ENCODE results near the gene ALDH2.
"Not testable (repeated sequence)": the region's sequence is repeated elsewhere in the genome, so short reads cannot be mapped to it uniquely, and the experiment has no call there.

The ALDH2 gene

DNA sequence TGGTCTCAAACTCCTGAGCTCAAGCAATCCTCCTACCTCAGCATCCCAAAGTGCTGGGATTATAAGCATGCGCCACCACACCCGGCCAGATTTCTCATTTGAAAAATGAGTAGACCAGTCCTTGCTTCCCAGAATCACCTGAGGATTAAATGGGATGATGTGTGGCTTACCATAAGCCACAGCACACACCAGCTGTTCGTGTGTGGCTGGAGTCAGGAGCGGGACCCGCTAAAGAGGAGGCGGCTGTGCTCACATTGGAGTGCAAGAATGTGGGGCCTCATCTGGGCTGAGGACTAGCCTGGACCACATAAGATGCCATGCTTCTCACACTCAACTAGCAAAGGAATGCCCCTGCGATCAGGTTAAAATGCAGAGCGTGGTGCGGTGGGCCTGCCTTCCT is 6.7 kb upstream of the ALDH2 start:
- no peak for DNase-seq

DNA sequence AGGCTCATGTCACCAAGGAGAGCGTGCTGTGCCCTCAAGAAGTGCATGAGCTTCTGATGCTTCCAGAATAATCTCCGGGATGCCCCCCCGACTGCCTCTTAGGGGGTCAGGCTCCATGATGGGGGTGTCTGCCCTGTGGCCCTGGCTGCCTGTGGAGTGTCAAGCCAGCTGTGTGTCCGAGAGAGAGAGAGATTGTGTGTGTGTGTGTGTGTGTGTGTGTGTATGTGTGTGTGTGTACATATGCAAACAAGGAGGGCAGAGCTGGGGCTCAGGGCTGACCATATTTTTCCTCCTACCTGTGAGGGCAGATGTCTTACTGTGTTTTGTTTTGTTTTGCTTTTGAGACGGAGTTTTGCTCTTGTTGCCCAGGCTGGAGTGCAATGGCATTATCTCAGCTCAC is 5.6 kb upstream of the ALDH2 start:
- no peak for DNase-seq

- DNase-seq, result no peak
These were observed 5.0 kb upstream of the ALDH2 start for GRCh38 chr12:111761706-111762105.

GRCh38 chr12:111763552-111763951 is 3.2 kb upstream of the ALDH2 start:
- DNase-seq, result not testable (repeated sequence)

GRCh38 chr12:111764120-111764821 is 2.5 kb upstream of the ALDH2 start:
- no peak for DNase-seq

DNA sequence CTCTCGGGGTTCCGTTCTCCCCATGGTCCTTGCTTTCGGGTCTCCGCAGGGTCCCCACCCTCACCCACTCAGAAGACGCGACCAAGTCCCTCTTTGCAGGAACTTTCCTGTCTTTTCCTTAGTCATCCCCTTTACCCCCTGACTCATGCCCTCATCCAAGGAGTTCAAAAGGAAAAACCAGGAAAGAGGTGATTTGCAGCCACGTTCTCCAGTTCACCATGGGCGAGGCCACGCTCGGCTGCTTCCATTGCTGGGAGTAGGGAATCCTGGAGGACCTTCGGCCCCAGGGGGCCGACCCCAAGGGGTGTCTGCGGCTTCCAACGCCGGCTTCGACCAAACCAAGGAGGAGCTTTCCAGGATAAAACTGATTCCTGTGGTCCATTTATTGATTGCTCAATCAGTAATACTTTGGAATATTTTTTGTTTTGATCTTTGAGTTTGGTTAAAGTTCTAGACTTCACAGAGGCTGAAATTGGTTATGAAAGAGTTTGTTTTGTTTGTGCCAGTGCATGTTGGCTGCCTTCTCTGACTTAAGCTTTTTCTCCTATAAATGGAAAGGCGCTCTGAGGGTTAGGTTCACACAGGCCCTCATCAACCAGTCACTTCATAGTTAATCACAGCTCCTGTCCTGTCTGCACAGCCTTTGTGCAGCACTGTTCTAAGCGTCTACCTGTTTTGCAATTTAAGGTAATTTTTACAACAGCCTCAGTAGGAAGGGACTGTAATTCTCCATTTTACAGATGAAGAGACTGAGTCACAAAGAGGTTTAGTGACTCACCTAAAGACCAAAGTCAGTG is 827 bp downstream of the ALDH2 start:
- DNase-seq, result no peak

DNA sequence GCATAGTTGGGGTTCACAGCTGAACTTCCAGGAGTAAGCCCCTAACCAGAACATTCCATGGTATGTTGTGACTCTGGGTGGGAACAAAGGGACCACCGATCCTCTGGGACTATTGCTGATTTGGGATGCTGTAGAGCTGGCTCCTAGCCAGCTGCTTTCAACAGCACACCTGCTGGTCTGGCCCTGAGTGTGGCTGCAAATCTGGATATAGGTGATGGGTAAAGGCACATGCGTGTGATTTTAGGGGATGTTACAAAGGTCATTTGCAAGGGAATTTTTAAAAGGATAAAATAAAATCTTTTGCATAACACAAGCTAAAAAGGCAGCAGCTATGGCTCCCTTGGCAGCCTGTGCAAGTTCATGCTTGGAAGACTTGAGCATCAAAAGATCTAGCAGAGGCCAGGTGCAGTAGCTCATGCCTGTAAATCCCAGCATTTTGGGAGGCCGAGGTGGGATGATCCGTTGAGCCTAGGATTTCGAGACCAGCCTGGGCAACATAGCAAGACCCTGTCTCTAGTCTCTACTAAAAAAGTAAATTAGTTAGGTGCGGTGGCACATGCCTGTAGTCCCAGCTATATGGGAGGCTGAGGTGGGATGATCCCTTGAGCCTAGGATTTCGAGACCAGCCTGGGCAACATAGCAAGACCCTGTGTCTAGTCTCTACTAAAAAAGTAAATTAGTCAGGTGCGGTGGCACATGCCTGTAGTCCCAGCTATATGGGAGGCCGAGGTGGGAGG is 1.6 kb downstream of the ALDH2 start:
- DNase-seq, result no peak

- no peak for DNase-seq
These were observed 2.9 kb downstream of the ALDH2 start for GRCh38 chr12:111769599-111769998.

DNA sequence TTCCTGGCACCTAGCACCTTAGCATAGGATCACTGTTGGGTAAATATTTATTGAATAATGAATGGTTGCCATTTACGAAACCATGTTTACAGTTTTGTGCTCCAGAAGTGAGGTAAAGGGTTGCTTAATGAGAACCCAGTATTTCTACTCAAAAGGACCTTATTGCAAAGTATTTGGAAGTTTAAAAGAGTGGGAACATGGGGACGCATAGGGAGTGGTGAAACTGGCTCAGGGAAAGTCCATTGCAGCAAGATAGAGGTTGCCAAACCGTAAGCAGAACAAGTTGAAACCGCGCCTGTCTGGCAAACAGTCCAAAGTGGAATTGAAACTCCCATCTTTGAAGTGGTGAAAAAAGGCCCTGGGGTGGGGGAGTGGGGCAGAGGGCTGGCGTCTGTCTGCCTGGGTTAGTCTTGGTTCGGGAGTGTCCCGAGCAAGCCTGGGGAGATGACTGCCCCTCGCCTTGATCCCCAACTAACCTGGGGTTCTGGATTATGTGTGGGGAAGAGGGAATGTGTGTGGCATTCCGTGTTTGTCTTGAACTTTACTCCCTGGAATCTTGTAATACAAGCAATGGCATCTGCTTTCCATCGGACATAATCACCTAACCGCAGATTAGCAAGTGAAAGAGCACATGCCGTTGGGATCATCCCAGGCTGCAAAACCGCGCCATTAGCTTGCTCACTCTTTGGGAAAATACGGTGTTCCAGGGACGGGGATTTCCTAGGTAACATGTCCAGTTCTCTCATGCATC is 7.2 kb downstream of the ALDH2 start:
- DNase-seq, result no peak

GRCh38 chr12:111775205-111776193 is 8.8 kb downstream of the ALDH2 start:
- DNase-seq, result peak; percentile 37

DNA sequence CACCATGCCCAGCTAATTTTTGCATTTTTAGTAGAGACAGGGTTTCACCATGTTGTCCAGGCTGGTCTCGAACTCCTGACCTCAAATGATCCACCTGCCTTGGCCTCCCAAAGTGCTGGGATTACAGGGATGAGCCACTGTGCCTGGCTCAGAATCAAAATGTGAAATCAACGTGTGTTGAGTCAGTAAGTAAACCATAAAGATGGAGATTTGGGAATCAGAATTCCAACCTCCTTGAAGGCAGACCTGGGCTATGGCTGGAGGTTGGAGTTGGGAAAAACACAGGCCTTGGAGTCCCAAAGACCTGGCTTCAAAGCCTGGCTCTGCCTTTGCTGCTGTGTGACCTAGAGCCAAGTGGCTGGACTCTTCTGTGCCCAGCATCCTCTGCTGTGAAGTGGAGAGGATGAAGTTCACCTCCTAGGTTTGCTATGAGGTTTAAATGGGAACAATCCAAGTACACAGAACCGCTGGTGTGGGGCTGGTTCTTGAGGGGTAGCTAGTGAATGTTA is 10.2 kb downstream of the ALDH2 start:
- no peak for DNase-seq

DNA sequence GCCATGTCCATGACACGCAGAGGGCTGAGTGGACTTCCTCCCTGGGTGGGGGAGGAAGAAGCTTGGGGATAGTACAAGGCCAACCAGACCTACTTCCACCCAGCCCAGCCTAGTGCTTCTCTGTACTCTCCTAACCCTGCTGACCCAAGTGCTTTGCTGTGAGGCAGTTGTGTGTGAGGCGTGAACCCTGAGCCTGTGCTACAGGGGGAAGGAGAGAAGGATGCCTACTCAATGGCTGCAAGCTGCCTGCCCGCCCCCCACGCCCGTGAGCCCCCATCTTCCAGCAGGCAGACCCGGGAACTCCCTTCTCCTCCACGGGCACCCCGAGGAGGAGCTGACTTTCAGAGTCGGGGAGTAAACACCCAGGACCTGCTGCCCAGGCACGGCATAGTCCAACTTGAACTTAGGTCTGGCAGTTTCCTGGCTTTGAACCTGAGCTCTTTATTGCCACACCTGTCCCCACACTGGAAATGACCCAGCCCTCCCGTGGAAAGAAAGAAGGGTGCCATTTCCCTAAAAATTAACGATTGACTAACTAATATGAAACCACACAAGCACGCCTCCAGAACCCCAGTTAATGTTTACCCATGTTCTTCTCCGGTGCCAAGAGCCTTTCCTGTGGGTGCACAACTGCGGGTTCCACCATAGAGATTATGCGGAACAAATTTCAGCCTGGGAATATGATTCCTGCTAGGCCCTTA is 10.8 kb downstream of the ALDH2 start:
- no peak for DNase-seq

- no peak for DNase-seq
These were observed 13.4 kb downstream of the ALDH2 start for GRCh38 chr12:111780166-111780565.

DNA sequence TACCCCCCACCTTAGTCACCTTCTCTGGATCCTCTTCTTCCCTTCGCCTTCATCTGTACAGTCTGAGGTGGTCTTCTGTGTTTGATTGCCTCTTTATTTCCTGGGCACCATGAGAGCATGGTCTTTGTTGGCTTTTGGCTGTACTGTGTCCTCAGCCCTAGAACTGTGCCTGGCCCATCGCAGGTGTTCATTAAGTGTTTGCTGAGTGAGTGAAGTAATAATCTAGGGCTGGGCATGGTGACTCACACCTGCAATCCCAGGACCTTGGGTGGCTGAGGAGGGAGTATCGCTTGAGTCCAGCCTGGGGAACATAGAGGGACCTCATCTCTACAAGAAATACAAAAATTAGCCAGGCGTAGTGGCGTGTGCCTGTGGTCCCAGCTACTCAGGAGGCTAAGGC is 13.9 kb downstream of the ALDH2 start:
- DNase-seq, result no peak

DNA sequence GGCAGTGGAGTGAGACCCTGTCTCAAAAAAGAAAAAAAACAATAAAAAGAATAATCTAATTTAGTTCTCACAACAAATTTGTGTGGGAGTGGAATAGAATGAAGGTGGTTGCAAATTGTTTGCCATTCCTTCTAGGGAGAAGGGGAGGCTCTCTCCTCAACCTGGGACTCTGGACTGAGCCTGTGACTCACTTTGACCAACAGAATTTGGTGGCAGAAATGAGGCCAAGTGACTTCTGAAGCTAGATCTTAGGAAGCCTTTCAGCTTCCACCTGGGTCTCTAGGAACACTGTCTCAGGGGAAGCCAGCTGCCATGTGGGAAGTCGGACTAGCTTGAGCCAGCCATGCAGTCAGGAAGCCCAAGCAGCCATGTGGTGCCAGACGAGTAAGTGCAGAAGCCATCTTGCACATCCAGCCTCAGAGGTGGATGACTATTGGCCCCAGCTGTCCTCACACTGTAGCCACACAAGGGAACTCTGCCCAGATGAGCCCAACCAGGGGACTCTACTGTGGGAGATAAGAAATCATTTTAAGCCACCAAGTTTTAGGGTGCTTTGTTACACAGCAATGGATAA is 14.4 kb downstream of the ALDH2 start:
- no peak for DNase-seq

GRCh38 chr12:111783046-111783445 is 16.3 kb downstream of the ALDH2 start:
- DNase-seq, result no peak

GRCh38 chr12:111784953-111785352 is 18.2 kb downstream of the ALDH2 start:
- no peak for DNase-seq

GRCh38 chr12:111785651-111786050 is 18.9 kb downstream of the ALDH2 start:
- no peak for DNase-seq

DNA sequence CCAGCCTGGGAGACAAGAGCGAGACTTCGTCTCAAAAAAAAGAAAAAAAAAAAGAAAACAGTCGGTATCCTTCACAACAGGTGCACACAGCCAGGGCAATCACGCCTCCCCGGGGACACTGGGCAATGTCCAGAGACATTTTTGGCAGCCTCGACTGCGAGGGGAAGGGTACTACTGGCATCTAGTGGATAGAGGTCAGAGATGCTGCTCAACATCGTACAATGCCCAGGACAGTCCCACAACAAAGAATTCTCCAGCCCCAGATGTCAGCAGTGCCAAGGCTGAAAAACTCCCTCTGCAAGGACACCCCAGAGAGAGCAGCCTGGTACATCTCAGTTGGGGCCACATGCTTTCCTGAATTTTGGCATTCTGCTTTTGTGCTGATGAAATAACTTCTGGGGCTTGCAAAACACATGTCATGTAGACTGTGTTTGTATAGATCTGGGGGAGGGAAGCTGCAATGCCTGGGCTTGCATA is 21.5 kb downstream of the ALDH2 start:
- DNase-seq, result no peak

DNA sequence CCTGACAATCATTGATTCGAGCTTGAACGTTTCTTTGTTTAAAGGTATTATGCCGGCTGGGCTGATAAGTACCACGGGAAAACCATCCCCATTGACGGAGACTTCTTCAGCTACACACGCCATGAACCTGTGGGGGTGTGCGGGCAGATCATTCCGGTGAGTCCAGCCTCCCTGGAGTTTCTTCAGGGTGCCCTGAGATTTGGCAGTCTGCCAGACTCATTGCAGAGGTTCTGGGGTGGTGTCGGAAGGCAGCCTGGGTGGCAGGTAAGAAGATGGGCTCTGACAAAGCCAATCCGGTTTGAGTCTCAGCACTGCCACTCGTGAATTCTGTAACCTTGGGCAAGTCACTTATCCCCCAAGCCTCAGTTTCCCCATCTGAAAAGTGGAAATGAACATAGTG is 23.0 kb downstream of the ALDH2 start:
- no peak for DNase-seq

Data from NCI-H1092 treated with DMSO at 0.1 percent for 48 hours (cell line).